GM19397 (cell line): ENCODE measurements around the gene ANP32D.
"Not testable (repeated sequence)": the region's sequence is repeated elsewhere in the genome, so short reads cannot be mapped to it uniquely, and the experiment has no call there.

Experiments
- ATAC-seq: cut with Tn5 transposase; IDR thresholded peaks from one replicate; pipeline ENCODE4 v1.9.1; 2021; ENCODE audit warnings: mild to moderate bottlenecking, moderate library complexity; ENCODE audit not compliant: unreplicated experiment

Gene ANP32D

DNA sequence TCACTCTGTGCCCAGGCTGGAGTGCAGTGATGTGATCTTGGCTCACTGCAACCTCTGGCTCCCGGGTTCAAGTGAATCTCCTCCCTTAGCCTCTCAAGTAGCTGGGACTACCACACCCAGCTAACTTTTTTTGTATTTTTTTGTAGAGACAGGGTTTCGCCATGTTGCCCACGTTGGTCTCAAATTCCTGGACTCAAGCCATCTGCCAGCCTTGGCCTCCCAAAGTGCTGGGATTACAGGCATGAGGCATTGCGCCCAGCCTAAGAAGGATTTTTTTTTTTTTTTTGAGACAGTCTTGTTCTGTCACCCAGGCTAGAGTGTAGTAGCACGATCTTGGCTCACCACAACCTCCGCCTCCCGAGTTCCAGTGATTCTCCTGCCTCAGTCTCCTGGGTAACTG, 17.1 kb downstream of the ANP32D start:
- ATAC-seq, result not testable (repeated sequence)

DNA sequence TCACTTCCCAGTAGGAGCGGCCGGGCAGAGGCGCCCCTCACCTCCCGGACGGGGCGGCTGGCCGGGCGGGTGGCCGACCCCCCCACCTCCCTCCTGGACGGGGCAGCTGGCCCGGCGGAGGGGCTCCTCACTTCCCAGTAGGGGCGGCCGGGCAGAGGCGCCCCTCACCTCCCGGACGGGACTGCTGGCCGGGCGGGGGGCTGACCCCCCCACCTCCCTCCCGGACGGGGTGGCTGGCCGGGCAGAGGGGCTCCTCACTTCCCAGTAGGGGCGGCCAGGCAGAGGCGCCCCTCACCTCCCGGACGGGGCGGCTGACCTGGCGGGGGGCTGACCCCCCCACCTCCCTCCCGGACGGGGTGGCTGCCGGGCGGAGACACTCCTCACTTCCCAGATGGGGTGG, 27.9 kb downstream of the ANP32D start:
- not testable (repeated sequence) for ATAC-seq

DNA sequence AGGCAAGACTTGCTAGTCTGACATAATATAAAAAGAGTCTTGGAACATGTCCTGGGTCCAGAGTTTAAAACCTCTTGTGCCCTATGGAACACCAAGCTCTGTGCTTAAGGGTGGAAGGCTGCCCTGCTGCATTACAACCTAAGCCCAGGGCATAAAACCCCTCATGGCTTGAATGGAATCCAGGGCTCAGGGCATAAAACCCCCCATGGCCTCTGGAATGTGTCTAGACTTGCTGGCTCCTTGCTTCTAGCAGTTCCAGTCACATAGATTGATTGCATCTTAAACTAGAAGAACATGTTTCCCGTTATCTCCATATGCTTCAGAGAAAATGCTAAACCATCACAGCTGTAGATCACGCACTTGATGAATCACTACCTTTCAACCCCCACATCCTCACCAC, 34.5 kb downstream of the ANP32D start:
- ATAC-seq, result not testable (repeated sequence)

DNA sequence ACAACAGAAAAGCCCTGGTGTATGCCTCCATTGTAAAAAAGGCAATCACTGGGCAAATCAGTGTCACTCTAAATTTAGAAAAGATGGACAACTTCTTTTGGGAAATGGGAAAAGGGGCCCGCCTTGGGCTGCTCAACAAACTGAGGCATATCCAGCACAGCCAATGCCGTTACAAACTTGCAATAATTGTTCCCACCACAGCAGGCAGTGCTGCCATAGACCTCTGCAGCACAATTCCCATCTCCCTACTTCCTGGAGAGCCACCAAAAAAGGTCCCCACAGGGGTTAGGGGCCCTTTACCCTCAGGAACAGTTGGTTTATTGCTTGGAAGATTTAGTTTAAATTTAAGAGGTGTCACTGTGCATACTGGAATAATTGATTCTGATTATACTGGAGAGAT, 36.6 kb downstream of the ANP32D start:
- no peak for ATAC-seq

DNA sequence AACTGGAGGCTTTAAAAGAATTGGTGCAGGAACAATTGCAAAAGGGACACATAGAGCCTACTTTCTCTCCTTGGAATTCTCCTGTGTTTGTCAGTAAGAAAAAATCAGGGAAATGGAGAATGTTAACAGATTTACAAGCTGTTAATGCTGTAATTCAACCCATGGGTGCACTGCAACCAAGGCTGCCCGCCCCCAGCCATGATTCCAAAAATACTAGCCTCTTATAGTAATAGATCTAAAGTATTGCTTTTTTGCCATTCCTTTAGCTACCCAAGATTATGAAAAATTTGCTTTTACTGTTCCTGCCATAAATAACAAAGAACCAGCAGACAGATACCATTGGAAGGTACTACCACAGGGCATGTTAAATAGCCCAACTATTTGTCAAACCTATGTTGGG, 37.8 kb downstream of the ANP32D start:
- ATAC-seq, result no peak

DNA sequence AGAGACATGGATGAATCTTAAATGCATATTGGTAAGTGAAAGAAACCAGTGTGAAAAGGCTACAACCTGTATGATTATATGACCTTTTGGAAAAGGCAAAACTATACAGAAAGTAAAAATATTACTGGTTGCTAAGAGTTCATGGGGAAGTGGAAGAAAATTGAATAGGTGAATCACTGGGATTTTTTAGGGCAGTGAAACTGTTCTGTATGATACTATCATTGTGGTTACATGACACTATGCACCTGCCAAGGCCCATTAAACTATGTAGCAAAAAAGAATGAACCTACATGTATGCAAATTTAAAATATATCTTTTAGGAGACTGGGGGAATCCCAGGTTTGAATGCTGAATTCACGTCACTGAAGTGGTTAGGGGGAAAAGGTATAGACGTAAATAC, 40.5 kb downstream of the ANP32D start:
- ATAC-seq, result peak; percentile 75

DNA sequence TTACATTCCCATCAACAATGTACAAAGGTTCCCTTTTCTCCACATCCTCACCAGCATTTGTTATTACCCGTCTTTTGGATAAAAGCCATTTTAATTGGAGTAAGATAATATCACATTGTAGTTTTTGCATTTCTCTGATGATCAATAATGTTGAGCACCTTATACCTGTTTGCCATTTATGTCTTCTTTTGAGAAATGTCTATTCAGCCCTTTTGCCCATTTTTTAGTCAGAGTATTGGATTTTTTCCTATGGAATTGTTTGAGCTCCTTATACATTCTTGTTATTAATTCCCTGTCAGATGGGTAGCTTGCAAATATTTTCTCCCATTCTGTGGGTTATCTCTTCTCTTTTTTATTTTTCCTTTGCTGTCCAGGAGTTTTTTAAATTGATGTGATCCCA, 42.4 kb downstream of the ANP32D start:
- no peak for ATAC-seq

DNA sequence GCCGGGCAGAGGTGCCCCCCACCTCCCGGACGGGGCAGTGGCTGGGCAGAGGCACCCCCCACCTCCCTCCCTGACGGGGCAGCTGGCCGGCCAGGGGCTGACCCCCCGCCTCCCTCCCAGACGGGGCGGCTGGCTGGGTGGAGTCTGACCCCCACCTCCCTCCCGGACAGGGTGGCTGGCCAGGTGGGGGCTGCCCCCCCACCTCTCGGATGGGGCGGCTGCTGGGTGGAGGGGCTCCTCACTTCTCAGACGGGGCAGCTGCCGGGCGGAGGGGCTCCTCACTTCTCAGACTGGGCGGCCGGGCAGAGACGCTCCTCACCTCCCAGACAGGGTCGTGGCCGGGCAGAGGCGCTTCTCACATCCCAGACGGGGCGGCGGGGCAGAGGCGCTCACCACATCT, 48.0 kb downstream of the ANP32D start:
- ATAC-seq, result not testable (repeated sequence)
